Adrenal gland (tissue), 12 donors: ENCODE measurements around the gene GAN. TPM values are rescaled to one million over a fixed set of nuclear protein-coding genes. Genes with fewer than 3 reads are reported as not detected.

Experiments used
- DNase-seq, 7 donors: peaks; one replicate each; pipeline ENCODE4 v3.0.0-alpha.2; 2019 to 2020
- H3K27ac ChIP-seq, 5 donors: fragments of 200-600 bp; sonication (generic) in 4 of 5; 1 replicate in 3 of 5; 2 replicates in 2 of 5; pipeline versions ENCODE4 v1.5.1 to v1.8.0; 2016 to 2020; ENCODE audit warnings: mild to moderate bottlenecking in 1 of 5
- H3K27me3 ChIP-seq: fragments of 200-600 bp; 2 replicates; pipeline ENCODE4 v1.8.0; 2021
- H3K36me3 ChIP-seq, 2 donors: fragments of 200-600 bp; replicated peaks in 1 of 2; 1 replicate in 1 of 2; 2 replicates in 1 of 2; pipeline versions ENCODE4 v1.5.1 to v1.8.0; 2018 to 2022
- H3K4me1 ChIP-seq, 2 donors: fragments of 200-600 bp; replicated peaks in 1 of 2; 1 replicate in 1 of 2; 2 replicates in 1 of 2; pipeline versions ENCODE4 v1.5.1 to v1.8.0; 2018 to 2021
- H3K4me3 ChIP-seq, 4 donors: fragments of 200-600 bp; sonication (generic) in 3 of 4; one replicate each; pipeline ENCODE4 v1.5.1; 2016 to 2018
- H3K9me3 ChIP-seq, 3 donors: fragments of 200-600 bp; sonication (generic) in 1 of 3; replicated peaks in 1 of 3; 1 replicate in 2 of 3; 2 replicates in 1 of 3; pipeline versions ENCODE4 v1.5.1 to v1.8.0; 2016 to 2021
- CTCF ChIP-seq, 6 experiments: fragments of 450-650 bp in 4 of 6; fragments of 200-600 bp in 2 of 6; sonication (generic) in 1 of 6; IDR thresholded peaks; 1 replicate in 5 of 6; 2 replicates in 1 of 6; pipeline versions ENCODE4 v1.5.1 to v1.8.0; 2016 to 2021; ENCODE audit warnings: antibody characterized with exemption in 6 of 6, mild to moderate bottlenecking in 2 of 6, moderate library complexity in 1 of 6
- POLR2A ChIP-seq, 2 donors: fragments of 450-650 bp; IDR thresholded peaks; one replicate each; pipeline ENCODE4 v1.6.1; 2017; ENCODE audit warnings: antibody characterized with exemption in 2 of 2, mild to moderate bottlenecking in 2 of 2, moderate library complexity in 1 of 2
- WGBS, 4 donors: extraction: QIAGEN DNeasy Blood & Tissue Kit in 2 of 4; methylation state at CpG; one replicate each; pipeline versions ENCODE4 v1.1.5 to v1.1.7; 2013 to 2017; 5-methylcytosine and 5-hydroxymethylcytosine counted together
- intact Hi-C, 2 donors: fragments of 100-400 bp; cut with DNase I; formaldehyde crosslinking; loops; one replicate each; pipeline versions ENCODE4 v1.14.1 to v1.15.0; 2022 to 2023
- polyA plus RNA-seq, 3 donors: library from polyadenylated mRNA; stranded (reverse); fragments of 200-250 nt in 2 of 3; fragments of 350-450 nt in 1 of 3; fragmentation: Illumina TruSeq in 1 of 3; extraction: RNeasy Lipid Tissue Mini Kit (QIAGEN cat#74804) in 1 of 3; gene quantifications; one replicate each; pipeline ENCODE4 v1.2.3, GENCODE V29; 2013 to 2014
- total RNA-seq, 9 donors: library from RNA; depleted of rRNA in 4 of 9; stranded (reverse); fragments of >200 nt in 4 of 9; fragments of 120-200 nt in 1 of 9; fragmentation: NEBNext Ultra II Directional in 1 of 9; extraction: Animal tissue kit (Norgen Biotek cat#: 25700) in 1 of 9; gene quantifications; one replicate each; pipeline versions ENCODE4 v1.1.0 to v1.2.4, GENCODE V29; 2013 to 2023
- donor health status: healthy with polysubstance abuse.
- donor health status: Bipolar disorder and iron deficiency.
- donor health status: DM: yes; HTN: yes; CAD: no.
- donor health status: DM: no; HTN: no; CAD: no.
- donor health status: DM: no; HTN: no; CAD: no.
- donor health status: DM: yes; HTN: yes; CAD: no.

The GAN gene
- total and polyA plus RNA-seq, 12 donors = 1.0 to 7.5 (median 3.8) TPM

GRCh38 chr16:81394966-81395655 is 80.3 kb downstream of the GAN start:
- TF ChIP-seq POLR2A (IDR thresholded peaks at IDR 0.05) = no peak
- no peak for TF ChIP-seq CTCF (IDR thresholded peaks at IDR 0.05)
- no peak for DNase-seq
- no peaks in the 10 kb centered on the region for H3K27me3 ChIP-seq
- no peak overlapping the region for H3K4me3 ChIP-seq
- intact Hi-C loops = no loop called here
- peaks cover 0 to 6% (median 0%) of the 10 kb centered on the region in 3 donors for H3K9me3 ChIP-seq
- peak overlapping the region in 1 of 5 donors; percentile 17 for H3K27ac ChIP-seq
- H3K4me1 ChIP-seq = no peaks in the 10 kb centered on the region
- no peaks in the 10 kb centered on the region for H3K36me3 ChIP-seq
- 56 to 67% (median 62%) methylated on average over 11 to 13 of the region's 13 CpGs for WGBS, 4 donors

GRCh38 chr16:81397058-81397878 is 82.5 kb downstream of the GAN start:
- TF ChIP-seq POLR2A (IDR thresholded peaks at IDR 0.05) (no peak), CTCF (IDR thresholded peaks at IDR 0.05) (no peak)
- Histone ChIP-seq H3K4me1 (no peaks in the 10 kb centered on the region), H3K27ac (no peak overlapping the region), H3K27me3 (no peaks in the 10 kb centered on the region), H3K9me3 (peaks cover 0 to 7% (median 0%) of the 10 kb centered on the region in 3 donors), H3K4me3 (no peak overlapping the region), H3K36me3 (no peaks in the 10 kb centered on the region)
- 82 to 90% (median 84%) methylated on average over 13 to 21 of the region's 21 CpGs for WGBS, 4 donors
- intact Hi-C loops = no loop called here
- no peak for DNase-seq

- Histone ChIP-seq H3K4me1 (no peaks in the 10 kb centered on the region), H3K27ac (no peak overlapping the region), H3K36me3 (no peaks in the 10 kb centered on the region), H3K4me3 (no peak overlapping the region), H3K27me3 (no peaks in the 10 kb centered on the region), H3K9me3 (peaks cover 0 to 7% (median 0%) of the 10 kb centered on the region in 3 donors)
- intact Hi-C loops = no loop called here
- no peak for DNase-seq
- TF ChIP-seq POLR2A (IDR thresholded peaks at IDR 0.05) (no peak), CTCF (IDR thresholded peaks at IDR 0.05) (no peak)
- WGBS, 4 donors = 77 to 84% (median 81%) methylated on average over 11 to 14 of the region's 14 CpGs
Measured at GRCh38 chr16:81397879-81398520, 83.2 kb downstream of the GAN start.

GRCh38 chr16:81399909-81400308 is 85.1 kb downstream of the GAN start:
- 100% methylated on average over 1 of the region's 1 CpG for WGBS, 4 donors
- no peak overlapping the region for H3K27ac ChIP-seq
- peaks cover 0 to 7% (median 0%) of the 10 kb centered on the region in 3 donors for H3K9me3 ChIP-seq
- H3K4me1 ChIP-seq = peaks cover 4% of the 10 kb centered on the region in 2 donors
- no peaks in the 10 kb centered on the region for H3K27me3 ChIP-seq
- DNase-seq = no peak
- TF ChIP-seq CTCF (IDR thresholded peaks at IDR 0.05) (no peak), POLR2A (IDR thresholded peaks at IDR 0.05) (no peak)
- intact Hi-C loops = loop anchor here (5.0 to 10.0 kb wide), 2 partner anchors 295 to 322 kb away; no protein-coding TSS in a partner anchor
- H3K4me3 ChIP-seq = no peak overlapping the region
- no peaks in the 10 kb centered on the region for H3K36me3 ChIP-seq
